ENCODE results near the gene SBF1. TPM values are rescaled to one million over a fixed set of nuclear protein-coding genes. Genes with fewer than 3 reads are reported as not detected.

The SBF1 gene
- total RNA-seq, 3 donors from 2014 or later = 30.6 to 33.1 (median 30.6) TPM

DNA sequence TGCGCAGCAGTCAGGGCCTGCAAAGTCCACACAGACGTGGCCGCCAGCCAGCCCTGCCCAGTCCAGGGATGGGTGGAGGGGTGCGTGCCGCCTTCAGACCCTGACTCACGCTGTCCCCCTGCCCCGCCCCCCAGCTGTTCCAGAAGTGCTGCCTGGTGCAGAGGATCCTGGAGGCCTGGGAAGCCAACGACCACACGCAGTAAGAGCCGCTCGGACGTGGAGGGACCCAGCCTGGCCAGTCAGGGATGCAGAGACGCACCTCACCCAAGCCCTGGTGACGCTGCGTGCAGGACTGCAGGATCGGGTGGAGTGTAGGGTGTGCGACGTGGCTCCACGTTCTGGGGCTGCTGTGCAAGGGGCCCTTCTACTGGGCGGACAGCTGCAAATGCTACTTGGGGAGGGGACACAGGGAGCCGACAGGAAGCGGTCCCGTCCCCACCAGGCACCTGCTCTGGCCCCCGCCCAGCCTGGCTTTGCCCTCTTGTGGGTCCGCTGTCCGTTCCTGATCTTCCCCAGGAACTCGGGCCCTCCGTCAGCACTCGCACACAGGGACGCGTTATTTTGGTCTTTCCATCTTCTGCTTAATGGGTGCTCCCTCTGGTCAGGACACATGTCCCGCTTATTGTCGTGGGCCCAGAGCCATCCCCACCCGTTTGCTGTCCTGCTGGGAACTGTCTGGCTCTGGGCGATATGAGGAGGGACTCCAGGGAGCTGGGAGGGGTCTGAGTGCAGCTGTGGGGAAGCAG lies 42.5 kb downstream of the SBF1 start:
- Histone ChIP-seq H3K9me3 (no peaks in the 10 kb centered on the region), H3K27ac (no peak overlapping the region), H3K4me3 (no peak overlapping the region), H3K36me3 (no peaks in the 10 kb centered on the region), H3K4me1 (no peaks in the 10 kb centered on the region), H3K27me3 (no peaks in the 10 kb centered on the region)
- intact Hi-C loops (cut with DNase I; ENCODE audit: low total_unique reads) = no loop called here
- no peak for TF ChIP-seq POLR2A (IDR thresholded peaks at IDR 0.05)
- no peak for TF ChIP-seq POLR2AphosphoS5 (IDR thresholded peaks at IDR 0.05)
- TF ChIP-seq, protein P1, sequence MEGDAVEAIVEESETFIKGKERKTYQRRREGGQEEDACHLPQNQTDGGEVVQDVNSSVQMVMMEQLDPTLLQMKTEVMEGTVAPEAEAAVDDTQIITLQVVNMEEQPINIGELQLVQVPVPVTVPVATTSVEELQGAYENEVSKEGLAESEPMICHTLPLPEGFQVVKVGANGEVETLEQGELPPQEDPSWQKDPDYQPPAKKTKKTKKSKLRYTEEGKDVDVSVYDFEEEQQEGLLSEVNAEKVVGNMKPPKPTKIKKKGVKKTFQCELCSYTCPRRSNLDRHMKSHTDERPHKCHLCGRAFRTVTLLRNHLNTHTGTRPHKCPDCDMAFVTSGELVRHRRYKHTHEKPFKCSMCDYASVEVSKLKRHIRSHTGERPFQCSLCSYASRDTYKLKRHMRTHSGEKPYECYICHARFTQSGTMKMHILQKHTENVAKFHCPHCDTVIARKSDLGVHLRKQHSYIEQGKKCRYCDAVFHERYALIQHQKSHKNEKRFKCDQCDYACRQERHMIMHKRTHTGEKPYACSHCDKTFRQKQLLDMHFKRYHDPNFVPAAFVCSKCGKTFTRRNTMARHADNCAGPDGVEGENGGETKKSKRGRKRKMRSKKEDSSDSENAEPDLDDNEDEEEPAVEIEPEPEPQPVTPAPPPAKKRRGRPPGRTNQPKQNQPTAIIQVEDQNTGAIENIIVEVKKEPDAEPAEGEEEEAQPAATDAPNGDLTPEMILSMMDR (IDR thresholded peaks at IDR 0.05) = no peak
- DNase-seq (ENCODE audit: low spot score in 2 of 2) = no peak

DNA sequence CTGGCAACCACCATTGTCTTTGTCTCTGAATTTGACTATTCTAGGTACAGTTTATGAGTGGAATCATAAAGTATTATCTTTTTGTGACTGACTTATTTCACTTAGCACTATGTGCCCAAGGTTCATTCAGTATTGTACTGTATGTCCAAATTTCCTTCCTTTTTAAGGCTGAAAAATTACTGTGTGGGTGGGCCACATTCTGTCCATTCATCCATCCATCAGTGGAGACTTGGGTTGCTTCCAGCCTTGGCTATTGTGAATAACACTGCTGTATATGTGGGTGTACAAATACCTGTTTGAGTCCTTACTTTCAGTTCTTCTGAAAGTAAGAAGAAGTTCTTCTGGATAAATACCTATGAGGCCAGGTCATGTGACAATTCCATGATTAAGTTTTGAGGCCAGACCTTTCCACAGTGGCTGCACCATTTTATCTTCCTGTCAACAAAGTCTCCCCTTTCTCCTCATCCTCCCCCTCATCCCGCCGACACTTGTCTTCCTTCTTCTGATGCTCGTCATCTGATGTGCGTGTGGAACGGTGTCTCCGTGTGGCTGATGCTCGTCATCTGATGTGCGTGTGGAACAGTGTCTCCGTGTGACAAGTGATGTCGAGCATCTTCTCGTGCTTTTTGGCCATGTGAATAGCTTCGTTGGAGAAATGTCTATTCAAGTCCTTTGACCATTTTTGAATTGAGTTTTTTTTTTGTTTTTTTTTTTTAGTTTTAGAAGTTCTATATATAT lies 49.5 kb downstream of the SBF1 start:
- Histone ChIP-seq H3K9me3 (no peaks in the 10 kb centered on the region), H3K27me3 (no peaks in the 10 kb centered on the region), H3K36me3 (no peaks in the 10 kb centered on the region), H3K4me1 (no peaks in the 10 kb centered on the region), H3K4me3 (no peak overlapping the region), H3K27ac (no peak overlapping the region)
- intact Hi-C loops (cut with DNase I; ENCODE audit: low total_unique reads) = no loop called here
- no peak for DNase-seq (ENCODE audit: low spot score in 2 of 2)
- TF ChIP-seq POLR2A (IDR thresholded peaks at IDR 0.05) = no peak

DNA sequence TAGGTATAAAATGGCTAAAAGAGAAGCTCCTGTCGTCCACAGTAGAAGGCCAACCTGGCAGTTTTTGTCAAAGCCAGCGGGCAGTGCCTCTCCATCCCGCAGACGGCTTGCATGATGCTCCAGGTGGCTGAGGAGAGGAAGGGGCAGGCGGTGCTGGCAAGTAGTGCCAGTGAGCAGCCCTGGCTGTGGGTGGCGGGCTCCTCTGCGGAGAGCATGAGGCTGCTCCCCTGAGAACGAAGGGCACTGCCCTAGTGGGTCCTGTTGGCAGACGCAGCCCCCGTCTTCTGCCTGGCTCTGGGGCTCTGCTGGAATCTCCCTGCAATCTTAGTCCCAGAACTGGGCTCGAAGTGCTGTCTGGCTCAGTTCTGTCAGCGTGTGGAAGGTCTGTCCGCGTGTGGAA lies 50.9 kb downstream of the SBF1 start:
- Histone ChIP-seq H3K27me3 (no peaks in the 10 kb centered on the region), H3K4me3 (no peak overlapping the region), H3K4me1 (no peaks in the 10 kb centered on the region), H3K36me3 (peaks cover 8% of the 10 kb centered on the region), H3K27ac (no peak overlapping the region), H3K9me3 (no peaks in the 10 kb centered on the region)
- TF ChIP-seq POLR2A (IDR thresholded peaks at IDR 0.05) (no peak), POLR2AphosphoS5 (IDR thresholded peaks at IDR 0.05) (no peak)
- TF ChIP-seq, protein P1 (IDR thresholded peaks at IDR 0.05) = no peak
- intact Hi-C loops (cut with DNase I; ENCODE audit: low total_unique reads) = no loop called here
- no peak for DNase-seq (ENCODE audit: low spot score in 2 of 2)

DNA sequence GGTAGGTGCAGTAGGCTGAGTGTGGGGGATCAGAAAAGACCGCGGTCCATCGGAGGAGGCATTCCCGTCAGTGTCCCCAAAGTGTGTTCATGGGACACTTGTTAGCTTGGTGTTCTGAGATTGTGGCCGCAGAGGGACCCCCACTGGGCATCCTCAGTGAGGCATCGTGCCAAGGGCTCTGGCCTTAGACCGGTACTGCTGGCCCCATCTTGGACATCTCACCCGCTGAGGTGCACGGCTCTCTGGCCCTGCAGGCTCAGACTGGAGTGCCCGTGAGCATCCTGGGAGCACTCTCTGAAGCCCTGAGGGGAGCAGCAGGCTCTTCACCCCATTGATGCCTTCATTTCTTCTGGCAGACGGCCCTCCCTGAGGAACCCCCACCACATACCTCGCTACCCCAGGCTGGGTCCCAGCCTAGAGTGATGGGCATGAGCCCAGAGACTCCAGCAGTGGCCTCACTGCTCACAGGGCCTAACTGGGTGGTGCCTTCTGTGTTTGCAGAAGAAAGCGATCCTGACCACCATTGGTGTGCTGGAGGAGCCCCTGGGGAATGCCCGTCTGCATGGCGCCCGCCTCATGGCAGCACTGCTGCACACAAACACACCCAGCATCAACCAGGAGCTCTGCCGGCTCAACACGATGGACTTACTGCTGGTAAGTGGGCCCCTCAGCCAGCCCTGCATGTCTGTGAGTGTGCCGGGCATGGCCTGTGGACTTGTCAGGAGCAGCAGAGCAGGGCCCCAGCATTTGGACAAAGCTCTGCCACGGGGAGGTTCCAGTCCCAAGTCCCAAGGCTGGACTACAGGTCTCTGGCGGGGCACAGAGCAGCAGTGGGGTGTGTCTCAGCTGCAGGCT lies 51.6 kb downstream of the SBF1 start:
- intact Hi-C loops (cut with DNase I; ENCODE audit: low total_unique reads) = no loop called here
- no peak overlapping the region for H3K4me3 ChIP-seq
- DNase-seq (ENCODE audit: low spot score in 2 of 2) = no peak
- no peaks in the 10 kb centered on the region for H3K27me3 ChIP-seq
- H3K27ac ChIP-seq = no peak overlapping the region
- H3K9me3 ChIP-seq = no peaks in the 10 kb centered on the region
- H3K36me3 ChIP-seq = peaks cover 8% of the 10 kb centered on the region
- no peaks in the 10 kb centered on the region for H3K4me1 ChIP-seq
- no peak for TF ChIP-seq POLR2AphosphoS5 (IDR thresholded peaks at IDR 0.05)
- no peak for TF ChIP-seq POLR2A (IDR thresholded peaks at IDR 0.05)
- TF ChIP-seq, protein P1 (IDR thresholded peaks at IDR 0.05) = no peak

DNA sequence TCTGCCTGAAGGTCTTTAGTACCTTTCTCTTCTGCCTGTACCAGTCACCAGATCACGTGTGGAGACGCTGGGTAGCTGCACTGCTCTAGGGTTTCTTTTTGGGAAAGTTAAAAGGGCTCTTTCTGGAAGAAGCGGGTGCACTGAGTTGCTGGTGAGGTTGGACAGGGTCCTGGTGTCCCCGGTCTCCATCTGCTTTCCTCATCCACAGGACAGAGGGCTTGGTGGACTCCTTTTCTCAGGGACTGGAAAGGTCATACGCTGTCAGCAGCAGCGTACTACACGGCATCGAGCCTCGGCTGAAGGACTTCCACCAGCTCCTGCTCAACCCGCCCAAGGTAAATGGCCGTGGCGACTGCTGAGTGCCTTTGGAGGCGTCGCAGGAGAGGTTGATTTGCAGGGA lies 52.8 kb downstream of the SBF1 start:
- no peak overlapping the region for H3K4me3 ChIP-seq
- intact Hi-C loops (cut with DNase I; ENCODE audit: low total_unique reads) = no loop called here
- H3K9me3 ChIP-seq = no peaks in the 10 kb centered on the region
- no peaks in the 10 kb centered on the region for H3K27me3 ChIP-seq
- TF ChIP-seq, protein P1 (IDR thresholded peaks at IDR 0.05) = no peak
- no peak for TF ChIP-seq POLR2A (IDR thresholded peaks at IDR 0.05)
- no peak for TF ChIP-seq POLR2AphosphoS5 (IDR thresholded peaks at IDR 0.05)
- H3K36me3 ChIP-seq = peaks cover 8% of the 10 kb centered on the region
- H3K4me1 ChIP-seq = no peaks in the 10 kb centered on the region
- no peak overlapping the region for H3K27ac ChIP-seq
- no peak for DNase-seq (ENCODE audit: low spot score in 2 of 2)
